GM23338 (cell line): ENCODE measurements around the gene WDR76. TPM values are rescaled to one million over a fixed set of nuclear protein-coding genes. Genes with fewer than 3 reads are reported as not detected.

Experiments used
- ATAC-seq: fragments of 200-7000 bp; cut with Tn5 transposase; 3 replicates; pipeline ENCODE4 v1.9.1; 2020
- DNase-seq: peaks from one replicate; pipeline ENCODE4 v3.0.0-alpha.2; 2015; ENCODE audit warnings: low spot score
- H2AFZ ChIP-seq: fragments of 200-600 bp; sonication (generic); 2 replicates; pipeline ENCODE4 v1.8.0; 2016; ENCODE audit warnings: antibody characterized with exemption, mild to moderate bottlenecking, moderate library complexity
- H3F3A ChIP-seq: fragments of 200-600 bp; sonication (generic); replicated peaks from 2 replicates; pipeline ENCODE4 v1.8.0; 2017; ENCODE audit warnings: antibody characterized with exemption, mixed run types, low read depth
- H3K27ac ChIP-seq: fragments of 200-600 bp; sonication (generic); 2 replicates; pipeline ENCODE4 v1.6.1; 2016; ENCODE audit warnings: low read depth
- H3K27me3 ChIP-seq: fragments of 200-600 bp; sonication (generic); 2 replicates; pipeline ENCODE4 v1.8.0; 2016; ENCODE audit warnings: mild to moderate bottlenecking, mixed run types, moderate library complexity; ENCODE audit not compliant: insufficient read depth
- H3K36me3 ChIP-seq: fragments of 200-600 bp; sonication (generic); 2 replicates; pipeline ENCODE4 v1.8.0; 2016; ENCODE audit warnings: mild to moderate bottlenecking; ENCODE audit not compliant: insufficient read depth
- H3K4me1 ChIP-seq: fragments of 200-600 bp; sonication (generic); 2 replicates; pipeline ENCODE4 v1.8.0; 2016; ENCODE audit warnings: mild to moderate bottlenecking, moderate library complexity; ENCODE audit not compliant: insufficient read depth
- H3K4me2 ChIP-seq: fragments of 200-600 bp; sonication (generic); 2 replicates; pipeline ENCODE4 v1.7.1; 2017; ENCODE audit warnings: mixed run types
- H3K4me3 ChIP-seq: fragments of 200-600 bp; sonication (generic); 2 replicates; pipeline ENCODE4 v1.6.1; 2016; ENCODE audit warnings: mixed run types
- H3K79me2 ChIP-seq: fragments of 200-600 bp; sonication (generic); replicated peaks from 2 replicates; pipeline ENCODE4 v1.8.0; 2017; ENCODE audit warnings: mild to moderate bottlenecking; ENCODE audit not compliant: insufficient read depth
- H3K9me2 ChIP-seq: fragments of 200-600 bp; sonication (generic); 2 replicates; pipeline ENCODE4 v1.8.0; 2017; ENCODE audit not compliant: insufficient read depth
- H4K20me1 ChIP-seq: fragments of 200-600 bp; sonication (generic); replicated peaks from 2 replicates; pipeline ENCODE4 v1.8.0; 2017; ENCODE audit warnings: mild to moderate bottlenecking; ENCODE audit not compliant: insufficient read depth
- H3K27ac Mint-ChIP-seq: 2 replicates; pipeline ENCODE4 v1.8.0; 2020; ENCODE audit warnings: inconsistent platforms, mild to moderate bottlenecking, moderate library complexity, mixed read lengths
- H3K27me3 Mint-ChIP-seq: 3 replicates; pipeline ENCODE4 v1.8.0; 2022; ENCODE audit warnings: low read depth, mild to moderate bottlenecking, moderate library complexity, mixed read lengths, inconsistent platforms; ENCODE audit not compliant: insufficient read depth, poor library complexity
- H3K36me3 Mint-ChIP-seq: 3 replicates; pipeline ENCODE4 v1.8.0; 2021; ENCODE audit warnings: low read depth, mild to moderate bottlenecking, inconsistent platforms, moderate library complexity, mixed read lengths
- H3K4me1 Mint-ChIP-seq: 3 replicates; pipeline ENCODE4 v1.8.0; 2020; ENCODE audit warnings: mild to moderate bottlenecking, inconsistent platforms, mixed read lengths
- H3K4me3 Mint-ChIP-seq: 3 replicates; pipeline ENCODE4 v1.8.0; 2021; ENCODE audit warnings: moderate library complexity, mild to moderate bottlenecking, inconsistent platforms, mixed read lengths
- H3K9me3 Mint-ChIP-seq: 3 replicates; pipeline ENCODE4 v1.8.0; 2020; ENCODE audit warnings: moderate library complexity, mild to moderate bottlenecking, inconsistent platforms, mixed read lengths
- CREB1 ChIP-seq: fragments of 250-450 bp; sonication (Bioruptor Pico); IDR thresholded peaks from 2 replicates; pipeline ENCODE4 v1.5.0; 2020; ENCODE audit warnings: low read depth, mild to moderate bottlenecking, moderate library complexity
- EZH2 ChIP-seq: fragments of 200-600 bp; sonication (generic); IDR thresholded peaks from one replicate; pipeline ENCODE4 v1.8.0; 2017; ENCODE audit warnings: antibody characterized with exemption, mild to moderate bottlenecking, low read depth; ENCODE audit not compliant: unreplicated experiment
- EZH2phosphoT487 ChIP-seq: fragments of 200-600 bp; sonication (generic); IDR thresholded peaks from one replicate; pipeline ENCODE4 v1.8.1; 2018; ENCODE audit warnings: antibody characterized with exemption; ENCODE audit not compliant: unreplicated experiment
- JUNB ChIP-seq: IDR thresholded peaks from one replicate; pipeline ENCODE4 v1.6.1; 2016; ENCODE audit warnings: antibody characterized with exemption; ENCODE audit not compliant: unreplicated experiment
- NANOG ChIP-seq: IDR thresholded peaks from 2 replicates; pipeline ENCODE4 v1.6.1; 2016; ENCODE audit warnings: antibody characterized with exemption, borderline replicate concordance
- POLR2AphosphoS5 ChIP-seq: IDR thresholded peaks from 2 replicates; pipeline ENCODE4 v1.6.1; 2016; ENCODE audit warnings: antibody characterized with exemption, low read depth
- STAT1 ChIP-seq: IDR thresholded peaks from one replicate; pipeline ENCODE4 v1.6.1; 2016; ENCODE audit warnings: antibody characterized with exemption; ENCODE audit not compliant: unreplicated experiment
- ZNF114 ChIP-seq: fragments of 250-450 bp; sonication (Bioruptor Pico); IDR thresholded peaks from 2 replicates; pipeline ENCODE4 v1.5.0; 2020; ENCODE audit warnings: mild to moderate bottlenecking, moderate library complexity
- ZNF331 ChIP-seq: fragments of 250-450 bp; sonication (Bioruptor Pico); IDR thresholded peaks from 2 replicates; pipeline ENCODE4 v1.5.0; 2020; ENCODE audit warnings: low read depth, mild to moderate bottlenecking, moderate library complexity
- polyA plus RNA-seq: library from polyadenylated mRNA; unstranded; fragments of >200 nt; fragmentation: Nextera tagmentation; extraction: Ambion mirVana; gene quantifications from 2 replicates; pipeline ENCODE4 v1.2.1, GENCODE V29; 2016
- total RNA-seq: library from RNA; depleted of rRNA; stranded (reverse); fragments of >200 nt; shearing (Covaris generic); gene quantifications from 2 replicates; pipeline ENCODE4 v1.2.3, GENCODE V29; 2014
- TF ChIP-seq, protein P1 (sequence below): IDR thresholded peaks from 2 replicates; pipeline ENCODE4 v1.6.1; 2016; ENCODE audit warnings: antibody characterized with exemption
- TF ChIP-seq, protein P2 (sequence below): fragments of 250-450 bp; sonication (Bioruptor Pico); IDR thresholded peaks from 2 replicates; pipeline ENCODE4 v1.5.0; 2020; ENCODE audit warnings: mild to moderate bottlenecking, moderate library complexity
- TF ChIP-seq, protein P3 (sequence below): IDR thresholded peaks from one replicate; pipeline ENCODE4 v1.6.1; 2018; ENCODE audit warnings: antibody characterized with exemption; ENCODE audit not compliant: unreplicated experiment
- TF ChIP-seq, protein P4 (sequence below), 2 experiments: fragments of 200-600 bp in 1 of 2; sonication (generic) in 1 of 2; conservative IDR thresholded peaks; 2 replicates each; pipeline versions ENCODE4 v1.5.1 to v1.6.1; 2016 to 2017; ENCODE audit warnings: antibody characterized with exemption in 2 of 2, low read depth in 2 of 2, mild to moderate bottlenecking in 2 of 2, moderate library complexity in 1 of 2

WDR76 gene
- total and polyA plus RNA-seq, 2 experiments from 2014 or later: 9.7 to 17.8 TPM

DNA sequence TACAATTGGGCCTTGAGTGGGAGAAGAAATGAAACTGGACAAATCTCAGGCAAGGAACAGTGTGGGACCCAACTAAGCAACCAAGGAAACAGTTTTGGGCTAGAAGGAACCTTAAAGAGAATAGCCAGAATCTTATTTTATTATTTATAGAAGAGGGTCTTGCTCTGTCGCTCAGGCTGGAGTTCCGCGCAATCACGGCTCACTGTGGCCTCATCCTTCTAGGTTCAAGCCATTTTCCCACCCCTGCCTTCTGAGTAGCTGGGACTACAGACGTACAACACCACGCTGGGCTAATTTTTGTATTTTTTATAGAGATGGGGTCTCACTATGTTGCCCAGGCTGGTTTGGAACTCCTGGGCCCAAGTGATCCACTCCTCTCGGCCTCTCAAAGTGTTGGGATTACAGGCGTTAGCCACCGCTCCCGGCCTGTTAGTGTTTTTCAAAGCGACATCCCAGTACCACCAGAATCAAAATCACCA lies 734 bp upstream of the WDR76 start:
- H3K79me2 ChIP-seq: peaks cover 32% of the 10 kb centered on the region
- peak overlapping the region; percentile 69 for H3K4me3 ChIP-seq
- TF ChIP-seq, protein P1, sequence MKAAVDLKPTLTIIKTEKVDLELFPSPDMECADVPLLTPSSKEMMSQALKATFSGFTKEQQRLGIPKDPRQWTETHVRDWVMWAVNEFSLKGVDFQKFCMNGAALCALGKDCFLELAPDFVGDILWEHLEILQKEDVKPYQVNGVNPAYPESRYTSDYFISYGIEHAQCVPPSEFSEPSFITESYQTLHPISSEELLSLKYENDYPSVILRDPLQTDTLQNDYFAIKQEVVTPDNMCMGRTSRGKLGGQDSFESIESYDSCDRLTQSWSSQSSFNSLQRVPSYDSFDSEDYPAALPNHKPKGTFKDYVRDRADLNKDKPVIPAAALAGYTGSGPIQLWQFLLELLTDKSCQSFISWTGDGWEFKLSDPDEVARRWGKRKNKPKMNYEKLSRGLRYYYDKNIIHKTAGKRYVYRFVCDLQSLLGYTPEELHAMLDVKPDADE: no peak
- TF ChIP-seq CREB1 (CRISPR knock-in tag): no peak
- no peak for TF ChIP-seq NANOG
- TF ChIP-seq, protein P2, sequence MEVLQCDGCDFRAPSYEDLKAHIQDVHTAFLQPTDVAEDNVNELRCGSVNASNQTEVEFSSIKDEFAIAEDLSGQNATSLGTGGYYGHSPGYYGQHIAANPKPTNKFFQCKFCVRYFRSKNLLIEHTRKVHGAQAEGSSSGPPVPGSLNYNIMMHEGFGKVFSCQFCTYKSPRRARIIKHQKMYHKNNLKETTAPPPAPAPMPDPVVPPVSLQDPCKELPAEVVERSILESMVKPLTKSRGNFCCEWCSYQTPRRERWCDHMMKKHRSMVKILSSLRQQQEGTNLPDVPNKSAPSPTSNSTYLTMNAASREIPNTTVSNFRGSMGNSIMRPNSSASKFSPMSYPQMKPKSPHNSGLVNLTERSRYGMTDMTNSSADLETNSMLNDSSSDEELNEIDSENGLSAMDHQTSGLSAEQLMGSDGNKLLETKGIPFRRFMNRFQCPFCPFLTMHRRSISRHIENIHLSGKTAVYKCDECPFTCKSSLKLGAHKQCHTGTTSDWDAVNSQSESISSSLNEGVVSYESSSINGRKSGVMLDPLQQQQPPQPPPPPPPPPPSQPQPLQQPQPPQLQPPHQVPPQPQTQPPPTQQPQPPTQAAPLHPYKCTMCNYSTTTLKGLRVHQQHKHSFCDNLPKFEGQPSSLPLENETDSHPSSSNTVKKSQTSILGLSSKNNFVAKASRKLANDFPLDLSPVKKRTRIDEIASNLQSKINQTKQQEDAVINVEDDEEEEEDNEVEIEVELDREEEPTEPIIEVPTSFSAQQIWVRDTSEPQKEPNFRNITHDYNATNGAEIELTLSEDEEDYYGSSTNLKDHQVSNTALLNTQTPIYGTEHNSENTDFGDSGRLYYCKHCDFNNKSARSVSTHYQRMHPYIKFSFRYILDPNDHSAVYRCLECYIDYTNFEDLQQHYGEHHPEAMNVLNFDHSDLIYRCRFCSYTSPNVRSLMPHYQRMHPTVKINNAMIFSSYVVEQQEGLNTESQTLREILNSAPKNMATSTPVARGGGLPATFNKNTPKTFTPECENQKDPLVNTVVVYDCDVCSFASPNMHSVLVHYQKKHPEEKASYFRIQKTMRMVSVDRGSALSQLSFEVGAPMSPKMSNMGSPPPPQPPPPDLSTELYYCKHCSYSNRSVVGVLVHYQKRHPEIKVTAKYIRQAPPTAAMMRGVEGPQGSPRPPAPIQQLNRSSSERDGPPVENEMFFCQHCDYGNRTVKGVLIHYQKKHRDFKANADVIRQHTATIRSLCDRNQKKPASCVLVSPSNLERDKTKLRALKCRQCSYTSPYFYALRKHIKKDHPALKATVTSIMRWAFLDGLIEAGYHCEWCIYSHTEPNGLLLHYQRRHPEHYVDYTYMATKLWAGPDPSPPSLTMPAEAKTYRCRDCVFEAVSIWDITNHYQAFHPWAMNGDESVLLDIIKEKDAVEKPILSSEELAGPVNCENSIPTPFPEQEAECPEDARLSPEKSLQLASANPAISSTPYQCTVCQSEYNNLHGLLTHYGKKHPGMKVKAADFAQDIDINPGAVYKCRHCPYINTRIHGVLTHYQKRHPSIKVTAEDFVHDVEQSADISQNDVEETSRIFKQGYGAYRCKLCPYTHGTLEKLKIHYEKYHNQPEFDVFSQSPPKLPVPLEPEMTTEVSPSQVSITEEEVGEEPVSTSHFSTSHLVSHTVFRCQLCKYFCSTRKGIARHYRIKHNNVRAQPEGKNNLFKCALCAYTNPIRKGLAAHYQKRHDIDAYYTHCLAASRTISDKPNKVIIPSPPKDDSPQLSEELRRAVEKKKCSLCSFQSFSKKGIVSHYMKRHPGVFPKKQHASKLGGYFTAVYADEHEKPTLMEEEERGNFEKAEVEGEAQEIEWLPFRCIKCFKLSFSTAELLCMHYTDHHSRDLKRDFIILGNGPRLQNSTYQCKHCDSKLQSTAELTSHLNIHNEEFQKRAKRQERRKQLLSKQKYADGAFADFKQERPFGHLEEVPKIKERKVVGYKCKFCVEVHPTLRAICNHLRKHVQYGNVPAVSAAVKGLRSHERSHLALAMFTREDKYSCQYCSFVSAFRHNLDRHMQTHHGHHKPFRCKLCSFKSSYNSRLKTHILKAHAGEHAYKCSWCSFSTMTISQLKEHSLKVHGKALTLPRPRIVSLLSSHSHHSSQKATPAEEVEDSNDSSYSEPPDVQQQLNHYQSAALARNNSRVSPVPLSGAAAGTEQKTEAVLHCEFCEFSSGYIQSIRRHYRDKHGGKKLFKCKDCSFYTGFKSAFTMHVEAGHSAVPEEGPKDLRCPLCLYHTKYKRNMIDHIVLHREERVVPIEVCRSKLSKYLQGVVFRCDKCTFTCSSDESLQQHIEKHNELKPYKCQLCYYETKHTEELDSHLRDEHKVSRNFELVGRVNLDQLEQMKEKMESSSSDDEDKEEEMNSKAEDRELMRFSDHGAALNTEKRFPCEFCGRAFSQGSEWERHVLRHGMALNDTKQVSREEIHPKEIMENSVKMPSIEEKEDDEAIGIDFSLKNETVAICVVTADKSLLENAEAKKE: no peak
- no peak for TF ChIP-seq JUNB
- TF ChIP-seq, protein P3, sequence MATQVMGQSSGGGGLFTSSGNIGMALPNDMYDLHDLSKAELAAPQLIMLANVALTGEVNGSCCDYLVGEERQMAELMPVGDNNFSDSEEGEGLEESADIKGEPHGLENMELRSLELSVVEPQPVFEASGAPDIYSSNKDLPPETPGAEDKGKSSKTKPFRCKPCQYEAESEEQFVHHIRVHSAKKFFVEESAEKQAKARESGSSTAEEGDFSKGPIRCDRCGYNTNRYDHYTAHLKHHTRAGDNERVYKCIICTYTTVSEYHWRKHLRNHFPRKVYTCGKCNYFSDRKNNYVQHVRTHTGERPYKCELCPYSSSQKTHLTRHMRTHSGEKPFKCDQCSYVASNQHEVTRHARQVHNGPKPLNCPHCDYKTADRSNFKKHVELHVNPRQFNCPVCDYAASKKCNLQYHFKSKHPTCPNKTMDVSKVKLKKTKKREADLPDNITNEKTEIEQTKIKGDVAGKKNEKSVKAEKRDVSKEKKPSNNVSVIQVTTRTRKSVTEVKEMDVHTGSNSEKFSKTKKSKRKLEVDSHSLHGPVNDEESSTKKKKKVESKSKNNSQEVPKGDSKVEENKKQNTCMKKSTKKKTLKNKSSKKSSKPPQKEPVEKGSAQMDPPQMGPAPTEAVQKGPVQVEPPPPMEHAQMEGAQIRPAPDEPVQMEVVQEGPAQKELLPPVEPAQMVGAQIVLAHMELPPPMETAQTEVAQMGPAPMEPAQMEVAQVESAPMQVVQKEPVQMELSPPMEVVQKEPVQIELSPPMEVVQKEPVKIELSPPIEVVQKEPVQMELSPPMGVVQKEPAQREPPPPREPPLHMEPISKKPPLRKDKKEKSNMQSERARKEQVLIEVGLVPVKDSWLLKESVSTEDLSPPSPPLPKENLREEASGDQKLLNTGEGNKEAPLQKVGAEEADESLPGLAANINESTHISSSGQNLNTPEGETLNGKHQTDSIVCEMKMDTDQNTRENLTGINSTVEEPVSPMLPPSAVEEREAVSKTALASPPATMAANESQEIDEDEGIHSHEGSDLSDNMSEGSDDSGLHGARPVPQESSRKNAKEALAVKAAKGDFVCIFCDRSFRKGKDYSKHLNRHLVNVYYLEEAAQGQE: no peak
- TF ChIP-seq ZNF114 (CRISPR knock-in tag): no peak
- no peak for TF ChIP-seq POLR2AphosphoS5
- TF ChIP-seq, protein P4, sequence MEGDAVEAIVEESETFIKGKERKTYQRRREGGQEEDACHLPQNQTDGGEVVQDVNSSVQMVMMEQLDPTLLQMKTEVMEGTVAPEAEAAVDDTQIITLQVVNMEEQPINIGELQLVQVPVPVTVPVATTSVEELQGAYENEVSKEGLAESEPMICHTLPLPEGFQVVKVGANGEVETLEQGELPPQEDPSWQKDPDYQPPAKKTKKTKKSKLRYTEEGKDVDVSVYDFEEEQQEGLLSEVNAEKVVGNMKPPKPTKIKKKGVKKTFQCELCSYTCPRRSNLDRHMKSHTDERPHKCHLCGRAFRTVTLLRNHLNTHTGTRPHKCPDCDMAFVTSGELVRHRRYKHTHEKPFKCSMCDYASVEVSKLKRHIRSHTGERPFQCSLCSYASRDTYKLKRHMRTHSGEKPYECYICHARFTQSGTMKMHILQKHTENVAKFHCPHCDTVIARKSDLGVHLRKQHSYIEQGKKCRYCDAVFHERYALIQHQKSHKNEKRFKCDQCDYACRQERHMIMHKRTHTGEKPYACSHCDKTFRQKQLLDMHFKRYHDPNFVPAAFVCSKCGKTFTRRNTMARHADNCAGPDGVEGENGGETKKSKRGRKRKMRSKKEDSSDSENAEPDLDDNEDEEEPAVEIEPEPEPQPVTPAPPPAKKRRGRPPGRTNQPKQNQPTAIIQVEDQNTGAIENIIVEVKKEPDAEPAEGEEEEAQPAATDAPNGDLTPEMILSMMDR (conservative IDR thresholded peaks at IDR 0.05; ENCODE audit: low read depth in 2 of 2): no peak
- no peak for TF ChIP-seq EZH2phosphoT487
- TF ChIP-seq EZH2: no peak
- TF ChIP-seq ZNF331: no peak
- TF ChIP-seq STAT1: no peak
- peaks cover 4% of the 10 kb centered on the region; the same call in 1 of the 3 replicates for H3K4me1 Mint-ChIP-seq
- H3K27ac ChIP-seq: no peak overlapping the region
- peak overlapping the region; percentile 83; the same call in 2 of the 3 replicates for H3K4me3 Mint-ChIP-seq
- peak overlapping the region; percentile 89 for H3K4me2 ChIP-seq
- peaks cover 23% of the 10 kb centered on the region for H3K9me3 Mint-ChIP-seq
- H3F3A ChIP-seq: peaks cover 14% of the 10 kb centered on the region
- H3K27me3 ChIP-seq: peaks cover 15% of the 10 kb centered on the region
- peaks cover 32% of the 10 kb centered on the region for H3K36me3 Mint-ChIP-seq
- no peak overlapping the region for H3K27ac Mint-ChIP-seq
- H3K9me2 ChIP-seq: peaks cover 12% of the 10 kb centered on the region
- DNase-seq (no peak), ATAC-seq (no peak)
- peaks cover 7% of the 10 kb centered on the region; the same call in 1 of the 2 replicates for H4K20me1 ChIP-seq
- H3K27me3 Mint-ChIP-seq: peaks cover 27% of the 10 kb centered on the region
- H2AFZ ChIP-seq: peak overlapping the region; percentile 83; the same call in 1 of the 2 replicates
- H3K4me1 ChIP-seq: no peaks in the 10 kb centered on the region
- no peaks in the 10 kb centered on the region; the same call in 1 of the 2 replicates for H3K36me3 ChIP-seq
